ENCODE measurements around the gene SLC5A10.
"Not testable (repeated sequence)": the region's sequence is repeated elsewhere in the genome, so short reads cannot be mapped to it uniquely, and the experiment has no call there.

SLC5A10 gene

GRCh38 chr17:18948476-18949006 is 3.4 kb upstream of the SLC5A10 start:
- no peak for DNase-seq

- no peak for DNase-seq
Observed at GRCh38 chr17:18949566-18949965, 2.4 kb upstream of the SLC5A10 start.

- DNase-seq, result no peak
Observed at GRCh38 chr17:18950346-18950745, 1.6 kb upstream of the SLC5A10 start.

GRCh38 chr17:18950944-18951905 is 740 bp upstream of the SLC5A10 start:
- DNase-seq, result no peak

GRCh38 chr17:18953231-18953728 is 1.3 kb downstream of the SLC5A10 start:
- no peak for DNase-seq

- no peak for DNase-seq
Observed at GRCh38 chr17:18954321-18954720, 2.4 kb downstream of the SLC5A10 start.

- no peak for DNase-seq
Observed at GRCh38 chr17:18955009-18955408, 3.0 kb downstream of the SLC5A10 start.

- DNase-seq, result not testable (repeated sequence)
Observed at GRCh38 chr17:18956021-18956420, 4.1 kb downstream of the SLC5A10 start.

DNA sequence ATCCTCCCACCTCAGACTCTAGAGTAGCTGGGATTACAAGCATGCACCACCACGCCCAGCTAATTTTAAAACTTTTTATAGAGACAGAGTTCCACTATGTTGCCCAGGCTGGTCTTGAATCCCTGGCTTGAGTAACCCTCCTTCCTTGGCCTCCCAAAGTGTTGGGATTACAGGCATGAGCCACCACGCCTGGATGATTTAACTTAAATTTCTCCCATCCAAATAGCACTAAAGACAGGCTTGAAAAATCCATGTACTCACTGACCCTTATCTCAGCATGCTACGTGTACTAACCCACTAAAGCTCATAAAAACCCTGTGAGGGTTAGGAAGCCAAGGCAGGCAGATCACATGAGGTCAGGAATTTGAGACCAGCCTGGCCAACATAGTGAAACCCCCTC is 4.6 kb downstream of the SLC5A10 start:
- no peak for DNase-seq

DNA sequence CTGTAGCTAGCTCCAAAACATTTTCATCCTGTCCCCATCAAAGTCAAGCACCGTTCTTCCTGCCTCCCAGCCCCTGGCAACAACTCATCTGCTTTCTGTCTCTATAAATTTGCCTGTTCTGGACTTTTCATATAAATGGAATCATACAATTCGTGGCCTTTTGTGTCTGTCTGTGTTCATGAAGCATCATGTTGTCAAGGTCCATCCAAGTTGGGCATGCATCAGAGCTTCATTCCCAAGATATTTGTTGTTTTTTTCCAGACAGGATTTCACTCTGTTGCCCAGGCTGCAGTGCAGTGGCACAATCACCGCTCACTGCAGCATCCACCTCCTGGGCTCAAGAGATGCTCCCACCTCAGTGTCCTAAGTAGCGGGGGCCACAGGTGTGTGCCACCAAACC is 5.9 kb downstream of the SLC5A10 start:
- DNase-seq, result no peak

GRCh38 chr17:18958611-18959010 is 6.6 kb downstream of the SLC5A10 start:
- no peak for DNase-seq

GRCh38 chr17:18959071-18959844 is 7.3 kb downstream of the SLC5A10 start:
- no peak for DNase-seq

DNA sequence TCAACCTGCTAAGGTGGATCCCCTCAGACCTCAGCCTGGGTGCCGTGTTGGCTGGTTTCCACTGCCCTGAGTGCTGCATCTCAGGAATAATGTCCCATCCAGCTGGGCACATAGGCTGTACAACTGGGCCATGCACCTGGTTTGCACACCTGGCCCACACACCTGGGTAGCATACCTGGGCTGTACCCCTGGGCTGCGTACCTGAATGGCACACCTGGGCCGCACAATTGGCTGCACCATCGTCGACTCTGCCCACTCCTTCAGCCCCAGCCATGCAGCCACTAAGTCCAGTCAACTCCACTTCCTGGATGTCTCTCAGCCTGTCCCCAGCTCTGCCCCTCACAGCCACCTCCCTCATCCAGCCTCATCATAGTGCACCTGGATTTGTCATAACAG is 7.9 kb downstream of the SLC5A10 start:
- DNase-seq, result no peak

DNA sequence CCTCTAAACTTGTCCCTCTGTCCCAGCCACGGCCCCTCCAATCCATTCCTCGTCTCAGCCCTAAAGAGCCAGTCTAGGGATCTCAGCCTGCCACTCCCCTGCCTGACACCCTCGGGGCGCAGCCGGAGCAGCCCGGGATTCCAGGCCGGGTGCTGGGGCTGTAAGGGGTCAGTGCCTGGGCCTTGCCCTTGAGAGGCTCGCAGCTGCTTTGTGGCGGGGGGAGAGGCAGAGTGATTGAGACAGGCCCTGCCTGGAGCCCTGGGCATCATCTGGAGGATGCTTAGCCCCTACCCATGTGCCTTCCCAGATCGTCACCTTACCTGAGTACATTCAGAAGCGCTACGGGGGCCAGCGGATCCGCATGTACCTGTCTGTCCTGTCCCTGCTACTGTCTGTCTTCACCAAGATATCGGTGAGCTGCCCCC is 8.3 kb downstream of the SLC5A10 start:
- no peak for DNase-seq

DNA sequence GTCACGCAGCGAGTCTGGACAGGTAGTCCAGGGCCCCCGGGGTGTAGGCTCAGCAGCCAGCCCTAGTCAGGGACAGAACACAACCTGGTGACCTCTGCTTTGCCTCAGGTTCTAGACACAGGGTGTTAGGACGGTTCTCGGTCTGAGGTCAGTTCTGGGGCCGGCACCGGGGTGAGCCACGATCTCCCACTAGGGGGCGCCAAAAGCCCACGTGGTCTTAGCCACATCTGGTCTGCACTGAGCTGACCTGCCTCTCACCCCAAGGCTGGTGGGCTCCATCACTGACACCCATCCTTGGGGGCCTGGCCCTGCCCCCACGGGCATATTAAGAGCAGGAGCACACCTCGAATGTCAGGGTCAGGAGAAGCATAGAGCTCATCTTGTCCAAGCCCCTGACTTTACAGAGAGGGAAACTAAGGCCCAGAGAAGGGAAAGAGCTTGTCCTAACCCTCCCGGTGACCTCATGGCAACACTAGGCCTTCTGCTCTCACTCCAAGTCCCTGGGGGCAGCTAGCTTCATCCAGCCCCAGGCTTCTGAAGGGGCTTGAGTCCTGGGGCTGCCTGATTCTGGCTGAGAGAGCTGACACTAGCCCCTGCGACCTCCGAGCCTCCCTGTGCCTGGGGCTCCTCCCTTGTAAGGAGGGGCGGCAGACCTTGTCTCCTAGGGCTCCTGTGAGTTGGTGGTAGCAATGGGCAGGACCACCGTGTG is 9.0 kb downstream of the SLC5A10 start:
- DNase-seq, result peak; percentile 99

DNA sequence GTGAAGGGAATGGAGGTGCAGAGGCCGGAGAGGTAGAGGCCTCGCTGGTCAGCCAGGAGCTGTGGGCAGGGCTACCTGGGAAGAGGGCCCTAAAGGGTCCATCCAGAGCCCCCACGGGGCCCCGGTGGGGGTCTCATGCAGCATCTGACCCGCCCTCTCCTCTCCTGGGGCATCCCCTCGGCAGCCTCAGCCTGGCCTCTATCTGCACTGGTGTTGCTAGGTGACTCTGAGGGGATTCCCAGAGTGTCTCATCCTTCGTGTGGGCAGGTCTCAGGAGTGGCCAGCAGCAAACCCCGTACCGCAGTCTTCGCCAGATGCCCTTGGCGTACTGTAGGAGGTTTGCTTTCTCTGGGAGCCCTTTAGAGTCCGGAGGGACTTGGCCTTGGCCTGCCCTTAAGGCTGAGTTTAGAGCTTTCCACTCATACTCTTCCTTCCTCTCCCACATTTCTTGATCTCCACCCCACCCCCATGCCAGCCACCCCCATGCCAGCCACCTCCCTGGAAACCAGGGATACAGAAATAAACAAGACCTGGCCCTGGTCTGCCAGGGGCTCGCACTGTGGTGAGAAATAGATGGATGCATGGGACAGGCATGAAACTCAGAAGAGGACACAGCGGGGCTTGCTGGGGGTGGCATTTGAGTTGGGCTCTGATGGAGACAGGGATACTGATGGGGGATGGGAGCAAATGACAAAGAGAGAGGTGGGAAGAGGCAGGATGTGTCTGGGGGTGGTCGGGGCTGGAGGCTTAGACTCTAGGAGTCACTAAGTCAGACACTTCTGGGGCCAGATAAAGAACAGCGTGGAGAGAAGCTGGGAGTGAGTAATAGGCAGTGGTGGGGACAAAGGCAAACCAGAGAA is 9.9 kb downstream of the SLC5A10 start:
- DNase-seq, result no peak

DNA sequence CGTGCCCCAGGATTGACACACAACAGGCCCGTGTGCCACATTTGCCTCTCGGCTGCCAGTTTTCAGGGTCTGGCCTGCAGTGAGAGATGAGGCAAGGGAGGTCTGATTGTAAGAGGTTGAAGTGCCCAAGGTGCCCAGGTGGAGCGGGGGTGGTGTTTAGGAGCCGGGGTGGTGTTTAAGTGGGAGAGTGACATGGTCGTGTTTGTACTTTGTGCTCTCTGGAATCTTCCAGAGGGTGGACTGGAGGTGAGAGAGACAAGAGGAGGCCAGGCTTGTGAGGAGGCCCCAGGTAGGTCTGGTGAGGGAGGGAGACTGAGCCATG is 10.5 kb downstream of the SLC5A10 start:
- no peak for DNase-seq

GRCh38 chr17:18963126-18964017 is 11.4 kb downstream of the SLC5A10 start:
- DNase-seq, result no peak

- no peak for DNase-seq
Observed at GRCh38 chr17:18964018-18964351, 12.0 kb downstream of the SLC5A10 start.

- no peak for DNase-seq
Observed at GRCh38 chr17:18964550-18964949, 12.6 kb downstream of the SLC5A10 start.

Measured in activated CD8-positive, alpha-beta memory T cell treated with anti-CD3 and anti-CD28 coated beads, Interleukin-2, amount 50 U/mL, for 48 hours (primary cell).